GM23338 (cell line): ENCODE measurements around the gene TCAF1. TPM values are rescaled to one million over a fixed set of nuclear protein-coding genes. Genes with fewer than 3 reads are reported as not detected.

Experiments used
- ATAC-seq: fragments of 200-7000 bp; cut with Tn5 transposase; 3 replicates; pipeline ENCODE4 v1.9.1; 2020
- DNase-seq: peaks from one replicate; pipeline ENCODE4 v3.0.0-alpha.2; 2015; ENCODE audit warnings: low spot score
- H2AFZ ChIP-seq: fragments of 200-600 bp; sonication (generic); 2 replicates; pipeline ENCODE4 v1.8.0; 2016; ENCODE audit warnings: antibody characterized with exemption, mild to moderate bottlenecking, moderate library complexity
- H3F3A ChIP-seq: fragments of 200-600 bp; sonication (generic); replicated peaks from 2 replicates; pipeline ENCODE4 v1.8.0; 2017; ENCODE audit warnings: antibody characterized with exemption, mixed run types, low read depth
- H3K27ac ChIP-seq: fragments of 200-600 bp; sonication (generic); 2 replicates; pipeline ENCODE4 v1.6.1; 2016; ENCODE audit warnings: low read depth
- H3K27me3 ChIP-seq: fragments of 200-600 bp; sonication (generic); 2 replicates; pipeline ENCODE4 v1.8.0; 2016; ENCODE audit warnings: mild to moderate bottlenecking, mixed run types, moderate library complexity; ENCODE audit not compliant: insufficient read depth
- H3K36me3 ChIP-seq: fragments of 200-600 bp; sonication (generic); 2 replicates; pipeline ENCODE4 v1.8.0; 2016; ENCODE audit warnings: mild to moderate bottlenecking; ENCODE audit not compliant: insufficient read depth
- H3K4me1 ChIP-seq: fragments of 200-600 bp; sonication (generic); 2 replicates; pipeline ENCODE4 v1.8.0; 2016; ENCODE audit warnings: mild to moderate bottlenecking, moderate library complexity; ENCODE audit not compliant: insufficient read depth
- H3K4me2 ChIP-seq: fragments of 200-600 bp; sonication (generic); 2 replicates; pipeline ENCODE4 v1.7.1; 2017; ENCODE audit warnings: mixed run types
- H3K4me3 ChIP-seq: fragments of 200-600 bp; sonication (generic); 2 replicates; pipeline ENCODE4 v1.6.1; 2016; ENCODE audit warnings: mixed run types
- H3K79me2 ChIP-seq: fragments of 200-600 bp; sonication (generic); replicated peaks from 2 replicates; pipeline ENCODE4 v1.8.0; 2017; ENCODE audit warnings: mild to moderate bottlenecking; ENCODE audit not compliant: insufficient read depth
- H3K9me2 ChIP-seq: fragments of 200-600 bp; sonication (generic); 2 replicates; pipeline ENCODE4 v1.8.0; 2017; ENCODE audit not compliant: insufficient read depth
- H4K20me1 ChIP-seq: fragments of 200-600 bp; sonication (generic); replicated peaks from 2 replicates; pipeline ENCODE4 v1.8.0; 2017; ENCODE audit warnings: mild to moderate bottlenecking; ENCODE audit not compliant: insufficient read depth
- H3K27ac Mint-ChIP-seq: 2 replicates; pipeline ENCODE4 v1.8.0; 2020; ENCODE audit warnings: inconsistent platforms, mild to moderate bottlenecking, moderate library complexity, mixed read lengths
- H3K27me3 Mint-ChIP-seq: 3 replicates; pipeline ENCODE4 v1.8.0; 2022; ENCODE audit warnings: low read depth, mild to moderate bottlenecking, moderate library complexity, mixed read lengths, inconsistent platforms; ENCODE audit not compliant: insufficient read depth, poor library complexity
- H3K36me3 Mint-ChIP-seq: 3 replicates; pipeline ENCODE4 v1.8.0; 2021; ENCODE audit warnings: low read depth, mild to moderate bottlenecking, inconsistent platforms, moderate library complexity, mixed read lengths
- H3K4me1 Mint-ChIP-seq: 3 replicates; pipeline ENCODE4 v1.8.0; 2020; ENCODE audit warnings: mild to moderate bottlenecking, inconsistent platforms, mixed read lengths
- H3K4me3 Mint-ChIP-seq: 3 replicates; pipeline ENCODE4 v1.8.0; 2021; ENCODE audit warnings: moderate library complexity, mild to moderate bottlenecking, inconsistent platforms, mixed read lengths
- H3K9me3 Mint-ChIP-seq: 3 replicates; pipeline ENCODE4 v1.8.0; 2020; ENCODE audit warnings: moderate library complexity, mild to moderate bottlenecking, inconsistent platforms, mixed read lengths
- CREB1 ChIP-seq: fragments of 250-450 bp; sonication (Bioruptor Pico); IDR thresholded peaks from 2 replicates; pipeline ENCODE4 v1.5.0; 2020; ENCODE audit warnings: low read depth, mild to moderate bottlenecking, moderate library complexity
- EZH2 ChIP-seq: fragments of 200-600 bp; sonication (generic); IDR thresholded peaks from one replicate; pipeline ENCODE4 v1.8.0; 2017; ENCODE audit warnings: antibody characterized with exemption, mild to moderate bottlenecking, low read depth; ENCODE audit not compliant: unreplicated experiment
- EZH2phosphoT487 ChIP-seq: fragments of 200-600 bp; sonication (generic); IDR thresholded peaks from one replicate; pipeline ENCODE4 v1.8.1; 2018; ENCODE audit warnings: antibody characterized with exemption; ENCODE audit not compliant: unreplicated experiment
- JUNB ChIP-seq: IDR thresholded peaks from one replicate; pipeline ENCODE4 v1.6.1; 2016; ENCODE audit warnings: antibody characterized with exemption; ENCODE audit not compliant: unreplicated experiment
- NANOG ChIP-seq: IDR thresholded peaks from 2 replicates; pipeline ENCODE4 v1.6.1; 2016; ENCODE audit warnings: antibody characterized with exemption, borderline replicate concordance
- POLR2AphosphoS5 ChIP-seq: IDR thresholded peaks from 2 replicates; pipeline ENCODE4 v1.6.1; 2016; ENCODE audit warnings: antibody characterized with exemption, low read depth
- STAT1 ChIP-seq: IDR thresholded peaks from one replicate; pipeline ENCODE4 v1.6.1; 2016; ENCODE audit warnings: antibody characterized with exemption; ENCODE audit not compliant: unreplicated experiment
- ZNF114 ChIP-seq: fragments of 250-450 bp; sonication (Bioruptor Pico); IDR thresholded peaks from 2 replicates; pipeline ENCODE4 v1.5.0; 2020; ENCODE audit warnings: mild to moderate bottlenecking, moderate library complexity
- ZNF331 ChIP-seq: fragments of 250-450 bp; sonication (Bioruptor Pico); IDR thresholded peaks from 2 replicates; pipeline ENCODE4 v1.5.0; 2020; ENCODE audit warnings: low read depth, mild to moderate bottlenecking, moderate library complexity
- polyA plus RNA-seq: library from polyadenylated mRNA; unstranded; fragments of >200 nt; fragmentation: Nextera tagmentation; extraction: Ambion mirVana; gene quantifications from 2 replicates; pipeline ENCODE4 v1.2.1, GENCODE V29; 2016
- total RNA-seq: library from RNA; depleted of rRNA; stranded (reverse); fragments of >200 nt; shearing (Covaris generic); gene quantifications from 2 replicates; pipeline ENCODE4 v1.2.3, GENCODE V29; 2014
- TF ChIP-seq, protein P1 (sequence below): IDR thresholded peaks from 2 replicates; pipeline ENCODE4 v1.6.1; 2016; ENCODE audit warnings: antibody characterized with exemption
- TF ChIP-seq, protein P2 (sequence below): fragments of 250-450 bp; sonication (Bioruptor Pico); IDR thresholded peaks from 2 replicates; pipeline ENCODE4 v1.5.0; 2020; ENCODE audit warnings: mild to moderate bottlenecking, moderate library complexity
- TF ChIP-seq, protein P3 (sequence below), 2 experiments: fragments of 200-600 bp in 1 of 2; sonication (generic) in 1 of 2; conservative IDR thresholded peaks; 2 replicates each; pipeline versions ENCODE4 v1.5.1 to v1.6.1; 2016 to 2017; ENCODE audit warnings: antibody characterized with exemption in 2 of 2, low read depth in 2 of 2, mild to moderate bottlenecking in 2 of 2, moderate library complexity in 1 of 2
- TF ChIP-seq, protein P4 (sequence below): IDR thresholded peaks from one replicate; pipeline ENCODE4 v1.6.1; 2018; ENCODE audit warnings: antibody characterized with exemption; ENCODE audit not compliant: unreplicated experiment

TCAF1 gene
- total and polyA plus RNA-seq, 2 experiments from 2014 or later, result 15.5 to 31.3 TPM

DNA sequence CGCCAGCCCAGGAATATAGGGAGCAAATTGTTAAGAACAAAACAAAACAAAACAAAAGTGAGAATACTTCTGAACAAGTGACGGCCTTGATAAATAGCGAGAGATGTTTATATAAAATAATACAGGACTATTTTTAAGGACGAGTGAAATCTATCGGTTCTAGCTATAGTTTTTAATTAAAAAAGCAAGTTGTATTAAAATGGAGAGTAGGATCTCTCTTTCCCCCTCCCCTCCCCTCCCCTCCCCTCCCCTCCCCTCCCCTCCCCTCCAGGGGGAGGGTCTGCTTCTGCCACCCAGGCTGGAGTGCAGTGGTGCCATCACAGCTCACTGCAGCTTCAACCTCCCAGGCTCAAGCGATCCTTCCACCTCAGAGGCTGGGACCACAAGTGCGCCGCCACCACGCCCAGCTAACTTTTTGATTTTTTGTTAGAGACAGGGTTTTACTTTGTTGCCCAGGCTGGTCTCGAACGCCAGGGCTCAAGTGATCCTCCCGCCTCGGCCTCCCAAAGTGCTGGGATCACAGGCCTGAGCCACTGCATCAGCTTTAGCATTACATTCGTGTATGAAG lies 440 bp upstream of the TCAF1 start:
- Histone ChIP-seq H3K4me2 (peak overlapping the region; percentile 95), H3K36me3 (no peaks in the 10 kb centered on the region), H3F3A (no peaks in the 10 kb centered on the region), H3K79me2 (peaks cover 42% of the 10 kb centered on the region), H4K20me1 (peaks cover 21% of the 10 kb centered on the region), H3K27me3 (no peaks in the 10 kb centered on the region), H2AFZ (peak overlapping the region; percentile 64; the same call in 1 of the 2 replicates), H3K9me2 (no peaks in the 10 kb centered on the region), H3K4me3 (peak overlapping the region; percentile 96), H3K27ac (peak overlapping the region; percentile 97; the same call in 1 of the 2 replicates), H3K4me1 (peaks cover 59% of the 10 kb centered on the region)
- Mint-ChIP-seq H3K9me3 (0 out of 3 replicates have a peak, but pooled peaks cover 2% of the 10 kb centered on the region), H3K36me3 (peaks cover 2% of the 10 kb centered on the region; the same call in 2 of the 3 replicates), H3K4me1 (peaks cover 67% of the 10 kb centered on the region), H3K27me3 (peaks cover 8% of the 10 kb centered on the region), H3K27ac (peak overlapping the region; percentile 97), H3K4me3 (peak overlapping the region; percentile 98)
- TF ChIP-seq EZH2, result no peak
- no peak for TF ChIP-seq CREB1 (CRISPR knock-in tag)
- TF ChIP-seq NANOG, result no peak
- TF ChIP-seq, protein P1, sequence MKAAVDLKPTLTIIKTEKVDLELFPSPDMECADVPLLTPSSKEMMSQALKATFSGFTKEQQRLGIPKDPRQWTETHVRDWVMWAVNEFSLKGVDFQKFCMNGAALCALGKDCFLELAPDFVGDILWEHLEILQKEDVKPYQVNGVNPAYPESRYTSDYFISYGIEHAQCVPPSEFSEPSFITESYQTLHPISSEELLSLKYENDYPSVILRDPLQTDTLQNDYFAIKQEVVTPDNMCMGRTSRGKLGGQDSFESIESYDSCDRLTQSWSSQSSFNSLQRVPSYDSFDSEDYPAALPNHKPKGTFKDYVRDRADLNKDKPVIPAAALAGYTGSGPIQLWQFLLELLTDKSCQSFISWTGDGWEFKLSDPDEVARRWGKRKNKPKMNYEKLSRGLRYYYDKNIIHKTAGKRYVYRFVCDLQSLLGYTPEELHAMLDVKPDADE, result no peak
- TF ChIP-seq, protein P2, sequence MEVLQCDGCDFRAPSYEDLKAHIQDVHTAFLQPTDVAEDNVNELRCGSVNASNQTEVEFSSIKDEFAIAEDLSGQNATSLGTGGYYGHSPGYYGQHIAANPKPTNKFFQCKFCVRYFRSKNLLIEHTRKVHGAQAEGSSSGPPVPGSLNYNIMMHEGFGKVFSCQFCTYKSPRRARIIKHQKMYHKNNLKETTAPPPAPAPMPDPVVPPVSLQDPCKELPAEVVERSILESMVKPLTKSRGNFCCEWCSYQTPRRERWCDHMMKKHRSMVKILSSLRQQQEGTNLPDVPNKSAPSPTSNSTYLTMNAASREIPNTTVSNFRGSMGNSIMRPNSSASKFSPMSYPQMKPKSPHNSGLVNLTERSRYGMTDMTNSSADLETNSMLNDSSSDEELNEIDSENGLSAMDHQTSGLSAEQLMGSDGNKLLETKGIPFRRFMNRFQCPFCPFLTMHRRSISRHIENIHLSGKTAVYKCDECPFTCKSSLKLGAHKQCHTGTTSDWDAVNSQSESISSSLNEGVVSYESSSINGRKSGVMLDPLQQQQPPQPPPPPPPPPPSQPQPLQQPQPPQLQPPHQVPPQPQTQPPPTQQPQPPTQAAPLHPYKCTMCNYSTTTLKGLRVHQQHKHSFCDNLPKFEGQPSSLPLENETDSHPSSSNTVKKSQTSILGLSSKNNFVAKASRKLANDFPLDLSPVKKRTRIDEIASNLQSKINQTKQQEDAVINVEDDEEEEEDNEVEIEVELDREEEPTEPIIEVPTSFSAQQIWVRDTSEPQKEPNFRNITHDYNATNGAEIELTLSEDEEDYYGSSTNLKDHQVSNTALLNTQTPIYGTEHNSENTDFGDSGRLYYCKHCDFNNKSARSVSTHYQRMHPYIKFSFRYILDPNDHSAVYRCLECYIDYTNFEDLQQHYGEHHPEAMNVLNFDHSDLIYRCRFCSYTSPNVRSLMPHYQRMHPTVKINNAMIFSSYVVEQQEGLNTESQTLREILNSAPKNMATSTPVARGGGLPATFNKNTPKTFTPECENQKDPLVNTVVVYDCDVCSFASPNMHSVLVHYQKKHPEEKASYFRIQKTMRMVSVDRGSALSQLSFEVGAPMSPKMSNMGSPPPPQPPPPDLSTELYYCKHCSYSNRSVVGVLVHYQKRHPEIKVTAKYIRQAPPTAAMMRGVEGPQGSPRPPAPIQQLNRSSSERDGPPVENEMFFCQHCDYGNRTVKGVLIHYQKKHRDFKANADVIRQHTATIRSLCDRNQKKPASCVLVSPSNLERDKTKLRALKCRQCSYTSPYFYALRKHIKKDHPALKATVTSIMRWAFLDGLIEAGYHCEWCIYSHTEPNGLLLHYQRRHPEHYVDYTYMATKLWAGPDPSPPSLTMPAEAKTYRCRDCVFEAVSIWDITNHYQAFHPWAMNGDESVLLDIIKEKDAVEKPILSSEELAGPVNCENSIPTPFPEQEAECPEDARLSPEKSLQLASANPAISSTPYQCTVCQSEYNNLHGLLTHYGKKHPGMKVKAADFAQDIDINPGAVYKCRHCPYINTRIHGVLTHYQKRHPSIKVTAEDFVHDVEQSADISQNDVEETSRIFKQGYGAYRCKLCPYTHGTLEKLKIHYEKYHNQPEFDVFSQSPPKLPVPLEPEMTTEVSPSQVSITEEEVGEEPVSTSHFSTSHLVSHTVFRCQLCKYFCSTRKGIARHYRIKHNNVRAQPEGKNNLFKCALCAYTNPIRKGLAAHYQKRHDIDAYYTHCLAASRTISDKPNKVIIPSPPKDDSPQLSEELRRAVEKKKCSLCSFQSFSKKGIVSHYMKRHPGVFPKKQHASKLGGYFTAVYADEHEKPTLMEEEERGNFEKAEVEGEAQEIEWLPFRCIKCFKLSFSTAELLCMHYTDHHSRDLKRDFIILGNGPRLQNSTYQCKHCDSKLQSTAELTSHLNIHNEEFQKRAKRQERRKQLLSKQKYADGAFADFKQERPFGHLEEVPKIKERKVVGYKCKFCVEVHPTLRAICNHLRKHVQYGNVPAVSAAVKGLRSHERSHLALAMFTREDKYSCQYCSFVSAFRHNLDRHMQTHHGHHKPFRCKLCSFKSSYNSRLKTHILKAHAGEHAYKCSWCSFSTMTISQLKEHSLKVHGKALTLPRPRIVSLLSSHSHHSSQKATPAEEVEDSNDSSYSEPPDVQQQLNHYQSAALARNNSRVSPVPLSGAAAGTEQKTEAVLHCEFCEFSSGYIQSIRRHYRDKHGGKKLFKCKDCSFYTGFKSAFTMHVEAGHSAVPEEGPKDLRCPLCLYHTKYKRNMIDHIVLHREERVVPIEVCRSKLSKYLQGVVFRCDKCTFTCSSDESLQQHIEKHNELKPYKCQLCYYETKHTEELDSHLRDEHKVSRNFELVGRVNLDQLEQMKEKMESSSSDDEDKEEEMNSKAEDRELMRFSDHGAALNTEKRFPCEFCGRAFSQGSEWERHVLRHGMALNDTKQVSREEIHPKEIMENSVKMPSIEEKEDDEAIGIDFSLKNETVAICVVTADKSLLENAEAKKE, result no peak
- TF ChIP-seq, protein P3, sequence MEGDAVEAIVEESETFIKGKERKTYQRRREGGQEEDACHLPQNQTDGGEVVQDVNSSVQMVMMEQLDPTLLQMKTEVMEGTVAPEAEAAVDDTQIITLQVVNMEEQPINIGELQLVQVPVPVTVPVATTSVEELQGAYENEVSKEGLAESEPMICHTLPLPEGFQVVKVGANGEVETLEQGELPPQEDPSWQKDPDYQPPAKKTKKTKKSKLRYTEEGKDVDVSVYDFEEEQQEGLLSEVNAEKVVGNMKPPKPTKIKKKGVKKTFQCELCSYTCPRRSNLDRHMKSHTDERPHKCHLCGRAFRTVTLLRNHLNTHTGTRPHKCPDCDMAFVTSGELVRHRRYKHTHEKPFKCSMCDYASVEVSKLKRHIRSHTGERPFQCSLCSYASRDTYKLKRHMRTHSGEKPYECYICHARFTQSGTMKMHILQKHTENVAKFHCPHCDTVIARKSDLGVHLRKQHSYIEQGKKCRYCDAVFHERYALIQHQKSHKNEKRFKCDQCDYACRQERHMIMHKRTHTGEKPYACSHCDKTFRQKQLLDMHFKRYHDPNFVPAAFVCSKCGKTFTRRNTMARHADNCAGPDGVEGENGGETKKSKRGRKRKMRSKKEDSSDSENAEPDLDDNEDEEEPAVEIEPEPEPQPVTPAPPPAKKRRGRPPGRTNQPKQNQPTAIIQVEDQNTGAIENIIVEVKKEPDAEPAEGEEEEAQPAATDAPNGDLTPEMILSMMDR (conservative IDR thresholded peaks at IDR 0.05; ENCODE audit: low read depth in 2 of 2), result no peak
- no peak for TF ChIP-seq JUNB
- TF ChIP-seq, protein P4, sequence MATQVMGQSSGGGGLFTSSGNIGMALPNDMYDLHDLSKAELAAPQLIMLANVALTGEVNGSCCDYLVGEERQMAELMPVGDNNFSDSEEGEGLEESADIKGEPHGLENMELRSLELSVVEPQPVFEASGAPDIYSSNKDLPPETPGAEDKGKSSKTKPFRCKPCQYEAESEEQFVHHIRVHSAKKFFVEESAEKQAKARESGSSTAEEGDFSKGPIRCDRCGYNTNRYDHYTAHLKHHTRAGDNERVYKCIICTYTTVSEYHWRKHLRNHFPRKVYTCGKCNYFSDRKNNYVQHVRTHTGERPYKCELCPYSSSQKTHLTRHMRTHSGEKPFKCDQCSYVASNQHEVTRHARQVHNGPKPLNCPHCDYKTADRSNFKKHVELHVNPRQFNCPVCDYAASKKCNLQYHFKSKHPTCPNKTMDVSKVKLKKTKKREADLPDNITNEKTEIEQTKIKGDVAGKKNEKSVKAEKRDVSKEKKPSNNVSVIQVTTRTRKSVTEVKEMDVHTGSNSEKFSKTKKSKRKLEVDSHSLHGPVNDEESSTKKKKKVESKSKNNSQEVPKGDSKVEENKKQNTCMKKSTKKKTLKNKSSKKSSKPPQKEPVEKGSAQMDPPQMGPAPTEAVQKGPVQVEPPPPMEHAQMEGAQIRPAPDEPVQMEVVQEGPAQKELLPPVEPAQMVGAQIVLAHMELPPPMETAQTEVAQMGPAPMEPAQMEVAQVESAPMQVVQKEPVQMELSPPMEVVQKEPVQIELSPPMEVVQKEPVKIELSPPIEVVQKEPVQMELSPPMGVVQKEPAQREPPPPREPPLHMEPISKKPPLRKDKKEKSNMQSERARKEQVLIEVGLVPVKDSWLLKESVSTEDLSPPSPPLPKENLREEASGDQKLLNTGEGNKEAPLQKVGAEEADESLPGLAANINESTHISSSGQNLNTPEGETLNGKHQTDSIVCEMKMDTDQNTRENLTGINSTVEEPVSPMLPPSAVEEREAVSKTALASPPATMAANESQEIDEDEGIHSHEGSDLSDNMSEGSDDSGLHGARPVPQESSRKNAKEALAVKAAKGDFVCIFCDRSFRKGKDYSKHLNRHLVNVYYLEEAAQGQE, result no peak
- TF ChIP-seq POLR2AphosphoS5, result no peak
- TF ChIP-seq EZH2phosphoT487, result no peak
- TF ChIP-seq ZNF331 (CRISPR knock-in tag), result no peak
- no peak for TF ChIP-seq ZNF114 (CRISPR knock-in tag)
- no peak for TF ChIP-seq STAT1
- DNase-seq (peak; percentile 35), ATAC-seq (peak; percentile 7)
